GM18502 (cell line): Measurements from ENCODE around the gene GSG1L.

ENCODE experiments used
- ATAC-seq: cut with Tn5 transposase; IDR thresholded peaks from one replicate; pipeline ENCODE4 v1.9.1; 2021; ENCODE audit warnings: mild to moderate bottlenecking; ENCODE audit not compliant: unreplicated experiment, poor library complexity

The GSG1L gene

GRCh38 chr16:28033870-28034269, 29.6 kb downstream of the GSG1L start:
- ATAC-seq, result no peak

- no peak for ATAC-seq
These were observed 34.0 kb downstream of the GSG1L start for GRCh38 chr16:28029387-28030002.

GRCh38 chr16:28027055-28027454, 36.5 kb downstream of the GSG1L start:
- no peak for ATAC-seq

GRCh38 chr16:28025631-28026030, 37.9 kb downstream of the GSG1L start:
- no peak for ATAC-seq

- no peak for ATAC-seq
These were observed 44.3 kb downstream of the GSG1L start for GRCh38 chr16:28019218-28019617.

GRCh38 chr16:28014851-28015250, 48.7 kb downstream of the GSG1L start:
- ATAC-seq, result no peak

GRCh38 chr16:28013878-28014277, 49.6 kb downstream of the GSG1L start:
- ATAC-seq, result no peak

GRCh38 chr16:28013392-28013791, 50.1 kb downstream of the GSG1L start:
- ATAC-seq, result no peak

GRCh38 chr16:28011971-28012445, 51.5 kb downstream of the GSG1L start:
- no peak for ATAC-seq

GRCh38 chr16:28011223-28011622, 52.3 kb downstream of the GSG1L start:
- ATAC-seq, result no peak

- ATAC-seq, result no peak
These were observed 52.8 kb downstream of the GSG1L start for GRCh38 chr16:28010671-28011070.

- no peak for ATAC-seq
These were observed 53.7 kb downstream of the GSG1L start for GRCh38 chr16:28009586-28010373.

GRCh38 chr16:28003923-28004322, 59.6 kb downstream of the GSG1L start:
- ATAC-seq, result no peak

GRCh38 chr16:28003021-28003865, 60.3 kb downstream of the GSG1L start:
- ATAC-seq, result no peak

GRCh38 chr16:28001642-28002041, 61.9 kb downstream of the GSG1L start:
- ATAC-seq, result no peak

- no peak for ATAC-seq
These were observed 62.3 kb downstream of the GSG1L start for GRCh38 chr16:28001184-28001583.

- ATAC-seq, result no peak
These were observed 63.0 kb downstream of the GSG1L start for GRCh38 chr16:28000314-28001169.

GRCh38 chr16:27999687-28000086, 63.8 kb downstream of the GSG1L start:
- ATAC-seq, result no peak

- no peak for ATAC-seq
These were observed 68.1 kb downstream of the GSG1L start for GRCh38 chr16:27995378-27995777.

- no peak for ATAC-seq
These were observed 68.8 kb downstream of the GSG1L start for GRCh38 chr16:27994686-27995085.
